ENCODE data around the gene EFCAB8.

Gene EFCAB8

DNA sequence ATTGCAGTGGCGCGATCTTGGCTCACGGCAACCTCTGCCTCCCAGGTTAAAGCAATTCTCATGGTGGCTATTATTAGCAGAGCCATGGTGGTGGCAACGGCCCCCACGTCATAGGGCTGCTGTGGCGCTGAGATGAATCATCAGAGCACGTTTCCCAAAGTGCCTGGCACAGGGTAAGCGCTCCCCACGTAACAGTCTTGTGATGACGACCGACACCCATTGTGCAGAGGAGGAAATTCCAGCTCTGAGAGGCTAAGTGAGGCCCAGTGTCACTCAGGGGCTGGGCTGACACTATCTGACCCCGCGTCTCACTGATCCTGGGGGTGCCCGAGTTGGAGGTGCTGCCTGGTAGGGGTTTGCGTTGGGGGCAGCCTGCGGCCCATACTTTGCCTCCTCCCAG is 129.3 kb downstream of the EFCAB8 start:
- no peak for DNase-seq

- no peak for DNase-seq
These were observed 131.0 kb downstream of the EFCAB8 start for GRCh38 chr20:32989507-32990283.

GRCh38 chr20:32990426-32990825 is 131.7 kb downstream of the EFCAB8 start:
- DNase-seq, result no peak

DNA sequence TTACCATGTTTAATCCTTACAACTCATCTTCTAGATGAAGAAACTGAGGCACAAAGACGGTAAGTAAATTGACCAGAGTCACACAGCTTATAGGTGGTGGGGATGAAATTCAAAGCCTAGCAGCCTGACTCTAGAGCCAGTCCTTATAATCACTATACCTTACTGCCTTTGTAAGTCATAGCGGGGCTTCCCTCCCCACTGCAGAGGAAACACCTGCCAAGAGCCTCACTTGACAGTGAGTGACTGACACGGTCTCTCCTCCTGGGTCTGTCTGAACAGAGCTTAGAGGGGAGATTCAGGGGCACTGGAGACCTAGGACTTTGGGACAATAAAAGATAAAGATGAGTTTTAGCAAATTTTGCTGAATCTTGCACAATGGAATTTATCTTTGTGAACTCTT is 132.7 kb downstream of the EFCAB8 start:
- DNase-seq, result no peak

DNA sequence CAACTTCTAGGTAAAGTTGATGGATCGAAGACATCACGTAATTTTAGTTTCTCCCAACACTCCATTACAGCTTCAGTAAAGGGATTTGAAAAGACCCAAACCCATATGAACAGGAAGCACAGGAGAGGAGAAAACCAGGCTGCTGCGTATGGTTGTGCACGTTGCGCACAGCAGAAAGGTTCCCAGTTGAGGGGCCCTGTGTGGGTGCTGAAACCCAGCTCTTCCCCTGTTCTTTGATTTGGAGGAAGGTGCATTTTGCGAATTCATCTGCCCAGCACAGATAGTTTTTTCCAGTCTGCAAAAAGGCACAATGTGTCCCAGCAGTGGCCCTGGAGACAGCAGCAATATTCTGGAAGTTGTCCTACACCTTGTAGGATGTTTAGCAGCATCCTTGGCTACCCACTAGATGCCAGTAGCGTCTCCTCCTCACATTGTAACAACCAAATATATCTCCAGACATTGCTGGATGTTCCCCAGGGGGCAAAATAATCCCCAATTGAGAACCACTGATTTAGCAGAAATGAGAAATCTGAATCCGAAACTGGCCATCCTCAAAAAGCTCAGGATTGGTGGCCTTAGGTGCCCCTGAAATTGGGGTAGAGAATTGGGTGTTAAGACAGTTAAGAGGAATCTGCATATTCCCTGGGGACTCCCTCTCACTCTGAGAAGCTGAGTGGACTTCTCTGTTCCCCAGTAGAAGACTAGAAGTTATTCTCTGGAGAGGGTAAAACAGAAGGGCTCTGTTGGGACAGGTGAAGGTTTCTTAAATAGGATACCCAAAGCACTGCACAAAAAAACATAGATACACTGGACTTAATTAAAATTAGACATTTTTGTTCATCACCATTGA is 133.3 kb downstream of the EFCAB8 start:
- no peak for DNase-seq

- DNase-seq, result no peak
These were observed 134.8 kb downstream of the EFCAB8 start for GRCh38 chr20:32993496-32994050.

DNA sequence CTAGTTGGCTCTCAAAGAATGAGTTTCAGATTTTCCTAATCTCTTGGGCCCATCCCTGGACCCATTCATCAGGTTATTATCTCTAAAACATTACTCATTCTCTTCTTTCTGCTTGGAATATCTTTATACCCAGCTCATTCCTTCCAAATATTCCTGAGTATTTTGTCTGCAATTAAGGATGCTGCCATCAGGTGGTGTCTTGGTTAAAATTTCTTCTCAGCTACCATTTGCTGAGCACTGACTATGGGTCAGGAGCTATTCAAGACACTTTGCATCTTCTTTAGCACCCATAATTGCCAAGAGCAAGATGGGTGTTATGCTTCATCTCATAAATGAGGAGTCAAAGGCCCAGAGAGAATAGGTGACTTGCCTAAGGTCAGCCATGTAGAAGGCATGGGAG is 137.1 kb downstream of the EFCAB8 start:
- DNase-seq, result no peak

- no peak for DNase-seq
These were observed 138.7 kb downstream of the EFCAB8 start for GRCh38 chr20:32997431-32997830.

GRCh38 chr20:32999603-33000250 is 141.0 kb downstream of the EFCAB8 start:
- DNase-seq, result no peak

DNA sequence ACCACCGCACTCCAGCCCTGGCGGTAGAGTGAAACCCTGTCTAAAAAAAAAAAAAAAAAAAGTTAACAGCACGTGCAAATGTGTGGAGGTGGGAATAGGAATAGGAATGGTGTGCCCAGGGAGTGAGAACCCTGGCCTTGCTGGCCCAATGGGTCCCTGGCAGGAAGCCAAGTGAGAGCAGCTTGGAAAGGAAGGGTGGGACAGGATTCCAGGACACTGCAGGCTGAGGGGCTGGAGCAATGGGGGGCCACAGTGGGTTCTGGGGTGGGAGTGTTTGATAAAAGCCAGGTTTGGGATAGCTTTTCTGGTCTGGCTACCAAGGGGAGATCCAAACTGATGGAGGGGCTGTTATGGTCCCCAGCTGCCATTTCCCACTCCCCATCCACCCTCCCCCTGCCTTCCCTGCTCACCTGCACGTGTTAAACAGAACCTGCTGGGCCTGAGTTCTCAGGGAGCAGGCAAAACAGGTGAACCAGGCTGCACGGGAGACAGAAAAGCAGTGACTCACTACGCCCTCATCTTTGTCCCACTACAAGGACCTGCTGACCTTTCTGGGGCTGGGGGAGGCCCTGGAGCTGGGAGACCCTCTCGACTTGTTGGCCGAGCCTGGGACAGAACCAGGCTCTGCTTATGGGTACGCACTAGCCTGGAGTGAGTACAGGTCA is 142.2 kb downstream of the EFCAB8 start:
- DNase-seq, result no peak

DNA sequence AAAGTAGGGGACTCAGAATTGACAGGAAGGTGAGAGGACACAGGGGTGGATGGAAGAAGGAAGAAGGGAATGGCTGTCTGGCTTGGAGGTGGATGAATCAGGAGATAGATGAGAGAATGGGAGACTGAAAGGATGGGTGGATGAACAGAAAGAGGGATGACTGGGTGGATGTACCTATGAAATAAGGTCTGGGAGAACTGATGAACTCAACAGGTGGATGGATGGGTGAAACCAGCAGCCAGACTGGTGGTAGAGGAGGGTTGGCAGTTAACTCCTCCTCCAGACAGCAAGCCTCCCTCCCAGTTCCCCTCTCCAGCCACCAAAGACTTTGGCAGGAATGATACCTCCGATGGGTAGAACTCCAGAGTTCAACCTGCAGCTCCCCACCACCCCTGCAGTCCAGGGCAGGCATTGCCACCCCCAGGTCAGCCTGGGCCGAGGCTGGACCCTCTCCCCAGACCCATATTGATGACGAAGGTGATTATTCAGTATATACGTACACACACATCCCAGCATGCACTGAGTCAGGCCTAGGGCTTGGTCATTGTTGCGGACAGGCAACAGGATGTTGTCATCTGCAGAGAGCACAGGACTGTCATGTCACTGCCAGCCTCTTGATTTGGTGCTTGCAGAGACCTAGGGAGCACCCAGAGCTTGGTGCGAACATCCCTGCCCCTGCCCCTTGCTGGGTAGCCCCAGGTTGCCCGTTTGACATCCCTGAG is 143.5 kb downstream of the EFCAB8 start:
- no peak for DNase-seq

DNA sequence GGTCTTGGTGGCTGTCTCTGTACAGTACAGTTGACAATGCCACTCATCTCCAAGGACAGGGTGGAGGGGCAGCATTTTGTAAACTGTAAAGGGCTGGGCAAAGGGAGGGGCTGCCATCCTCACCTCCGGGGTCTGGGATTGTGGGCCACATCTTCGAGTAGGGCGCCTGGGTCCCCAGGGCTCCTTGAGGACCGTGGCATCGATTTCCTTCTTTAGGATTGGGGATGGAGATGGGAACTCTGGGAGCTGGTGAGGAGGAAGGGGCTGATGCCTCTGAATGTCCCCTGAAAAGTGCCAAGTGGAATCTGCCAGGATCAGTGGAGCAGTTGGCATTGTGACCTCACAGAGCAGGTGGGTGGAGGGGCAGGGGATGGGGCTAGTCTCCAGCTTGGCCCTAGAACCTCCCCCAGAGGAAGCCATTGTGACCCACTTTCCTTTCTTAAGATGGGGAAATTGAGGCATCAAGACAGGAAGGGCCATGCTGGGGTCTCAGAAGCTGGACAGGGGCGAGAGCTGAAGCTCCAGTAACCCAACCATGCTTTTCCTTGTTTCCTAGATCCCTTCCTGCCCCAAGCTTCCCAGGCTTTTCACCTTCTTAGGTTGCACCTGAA is 145.5 kb downstream of the EFCAB8 start, which contains the start of gene SUN5:
SUN5 (minus strand) TSS at position 293 of the 611 bp plus-strand sequence; CDS start at position 200, 93 bp downstream.
- DNase-seq, result no peak

- DNase-seq, result no peak
These were observed 146.4 kb downstream of the EFCAB8 start for GRCh38 chr20:33005132-33005566.

DNA sequence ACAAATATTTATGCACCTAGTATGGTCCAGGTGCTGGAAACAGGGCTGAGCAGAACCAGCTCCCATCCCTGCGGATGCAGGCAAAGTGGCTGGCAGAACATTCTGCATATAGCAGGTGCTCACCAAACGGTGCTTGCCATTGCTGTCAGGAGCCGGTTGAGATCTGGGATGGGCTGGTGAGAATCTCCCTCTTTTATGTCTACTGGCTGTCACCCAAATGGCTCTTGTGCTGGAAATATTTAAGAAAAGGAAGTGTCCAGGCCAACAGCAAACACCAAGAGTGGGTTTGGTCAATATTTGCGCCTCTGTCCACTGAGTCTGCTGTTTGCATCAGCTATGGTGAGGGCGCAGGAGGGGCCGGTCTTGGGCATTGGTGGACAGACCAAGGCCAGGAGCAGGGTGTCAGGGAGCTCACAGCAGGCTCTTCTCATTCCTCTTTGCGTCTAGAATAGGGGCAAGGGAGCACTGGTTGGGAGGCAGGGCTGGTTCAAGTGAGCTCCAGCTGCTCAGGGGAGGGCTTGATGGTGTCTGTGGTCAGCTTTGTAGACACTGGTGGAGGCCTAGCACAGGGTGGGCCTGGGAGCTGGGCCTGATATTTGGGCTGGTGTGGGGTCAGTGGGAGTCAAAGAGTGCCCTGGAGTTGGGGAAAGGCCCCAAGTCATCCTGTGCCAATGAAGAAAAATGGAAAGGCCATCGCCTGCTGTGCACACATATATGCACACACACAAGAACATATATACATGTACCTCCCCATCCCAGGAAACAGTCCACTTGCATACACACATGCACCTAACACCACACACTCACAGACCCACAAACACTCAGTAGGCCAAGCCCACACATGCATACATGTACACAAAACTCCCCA is 147.4 kb downstream of the EFCAB8 start:
- no peak for DNase-seq

DNA sequence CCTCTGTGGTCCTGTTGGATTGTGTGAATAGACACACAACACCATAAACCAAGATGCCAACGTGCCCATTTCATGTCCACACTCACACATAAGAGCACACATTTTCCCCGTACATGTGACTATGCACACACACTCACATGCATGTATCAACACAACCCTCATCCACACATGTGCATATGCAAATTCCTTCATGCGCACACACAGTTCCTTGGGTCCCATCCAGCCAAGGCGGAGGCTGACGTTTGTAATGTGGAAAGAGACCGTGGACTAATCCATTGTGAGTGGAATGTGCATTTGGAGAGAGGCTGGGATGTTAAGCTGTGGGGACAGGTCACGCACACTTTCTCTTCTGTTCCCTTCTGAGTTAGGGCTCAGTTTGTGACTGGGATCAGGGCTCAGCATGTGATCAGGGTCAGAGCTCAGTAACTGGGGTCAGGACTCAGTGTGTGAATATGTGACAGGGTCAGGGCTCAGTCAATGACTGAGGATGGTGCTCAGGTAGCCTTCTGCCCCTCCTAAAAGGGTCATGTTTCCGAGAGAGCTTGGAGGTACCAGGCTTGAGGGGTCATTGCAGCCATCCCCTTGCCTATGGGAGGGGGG is 148.2 kb downstream of the EFCAB8 start:
- DNase-seq, result no peak

DNA sequence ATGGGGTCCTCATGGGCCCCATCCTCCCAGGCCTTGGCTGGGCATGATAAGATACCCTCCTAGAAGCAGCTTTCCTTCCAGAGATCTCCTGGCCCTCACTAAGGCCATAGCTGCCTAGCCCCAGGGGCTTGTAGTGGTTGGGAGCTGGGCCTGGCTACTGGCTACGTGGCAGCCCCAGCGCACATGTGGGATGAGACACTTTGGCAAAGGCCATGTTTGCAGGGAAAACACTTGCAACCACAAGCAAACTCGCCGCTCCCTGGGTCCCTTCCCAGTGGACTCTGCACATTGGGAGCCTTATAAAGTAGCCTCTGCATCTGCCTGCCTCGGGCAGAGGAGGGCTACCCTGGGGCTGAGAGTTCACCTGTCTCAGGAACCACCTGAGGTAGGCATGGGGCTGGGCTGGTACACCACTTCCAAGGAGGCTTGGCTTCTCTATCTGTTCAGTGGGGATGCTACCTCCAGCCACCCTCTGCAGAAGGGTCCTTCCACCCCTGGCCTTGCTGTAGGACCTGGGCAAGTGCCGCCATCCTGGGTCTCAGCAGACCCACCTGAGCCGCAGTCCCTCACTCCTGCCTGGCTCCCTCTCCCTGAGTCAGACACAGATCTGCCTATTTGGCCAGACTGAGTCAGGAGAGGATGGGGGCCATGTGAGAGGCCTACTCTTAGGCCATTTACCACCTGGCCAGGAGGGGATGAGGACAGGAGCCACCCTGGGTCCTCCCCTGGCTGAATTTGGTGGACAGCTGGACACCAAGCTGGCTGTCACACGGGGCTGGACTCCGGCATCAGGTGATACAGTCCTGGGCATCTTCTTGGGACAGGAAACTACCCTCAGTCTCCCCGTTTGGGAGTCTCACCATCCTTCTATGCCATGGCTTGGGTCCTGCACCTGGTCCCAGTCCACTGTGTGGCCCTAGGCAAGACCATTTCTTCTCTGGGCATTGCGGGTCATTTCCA is 148.9 kb downstream of the EFCAB8 start, which contains the start of gene BPIFB2:
BPIFB2 (plus strand) TSS at position 329 of the 960 bp plus-strand sequence. CDS start 871 bp downstream, outside the sequence.
- DNase-seq, result no peak

GRCh38 chr20:33008336-33009213 is 149.9 kb downstream of the EFCAB8 start:
- no peak for DNase-seq
